Measurements from ENCODE around the gene HYAL4. TPM values are rescaled to one million over a fixed set of nuclear protein-coding genes. Genes with fewer than 3 reads are reported as not detected.

HYAL4 gene
- total and polyA plus RNA-seq, 2 donors = not detected

GRCh38 chr7:123862775-123863174, 17.8 kb downstream of the HYAL4 start:
- Histone ChIP-seq H3K4me1 (ENCODE audit: insufficient read depth) (no peaks in the 10 kb centered on the region), H3K36me3 (ENCODE audit: insufficient read depth) (no peaks in the 10 kb centered on the region), H3K4me3 (ENCODE audit: low read depth, low read length) (no peak overlapping the region), H3K27ac (ENCODE audit: low read depth) (no peak overlapping the region)
- no peak for DNase-seq (ENCODE audit: extremely low spot score)

- Histone ChIP-seq H3K27ac (ENCODE audit: low read depth) (no peak overlapping the region), H3K36me3 (ENCODE audit: insufficient read depth) (no peaks in the 10 kb centered on the region), H3K4me1 (ENCODE audit: insufficient read depth) (no peaks in the 10 kb centered on the region), H3K4me3 (ENCODE audit: low read depth, low read length) (no peak overlapping the region)
- DNase-seq (ENCODE audit: extremely low spot score) = no peak
- 72% methylated on average over 1 of the region's 1 CpG for WGBS
These were observed 18.5 kb downstream of the HYAL4 start for GRCh38 chr7:123863461-123863860.

GRCh38 chr7:123864012-123864411, 19.0 kb downstream of the HYAL4 start:
- Histone ChIP-seq H3K4me3 (ENCODE audit: low read depth, low read length) (no peak overlapping the region), H3K4me1 (ENCODE audit: insufficient read depth) (no peaks in the 10 kb centered on the region), H3K36me3 (ENCODE audit: insufficient read depth) (no peaks in the 10 kb centered on the region), H3K27ac (ENCODE audit: low read depth) (no peak overlapping the region)
- no peak for DNase-seq (ENCODE audit: extremely low spot score)
- WGBS = 47% methylated on average over 1 of the region's 1 CpG

- no peaks in the 10 kb centered on the region for H3K36me3 ChIP-seq (ENCODE audit: insufficient read depth)
- no peak overlapping the region for H3K27ac ChIP-seq (ENCODE audit: low read depth)
- H3K4me3 ChIP-seq (ENCODE audit: low read depth, low read length) = no peak overlapping the region
- DNase-seq (ENCODE audit: extremely low spot score) = no peak
- no peaks in the 10 kb centered on the region for H3K4me1 ChIP-seq (ENCODE audit: insufficient read depth)
- WGBS = 75% methylated on average over 3 of the region's 3 CpGs
These were observed 19.5 kb downstream of the HYAL4 start for GRCh38 chr7:123864436-123864835.

- WGBS = 74% methylated on average over 1 of the region's 1 CpG
- H3K4me3 ChIP-seq (ENCODE audit: low read depth, low read length) = no peak overlapping the region
- no peaks in the 10 kb centered on the region for H3K4me1 ChIP-seq (ENCODE audit: insufficient read depth)
- no peak for DNase-seq (ENCODE audit: extremely low spot score)
- H3K36me3 ChIP-seq (ENCODE audit: insufficient read depth) = no peaks in the 10 kb centered on the region
- no peak overlapping the region for H3K27ac ChIP-seq (ENCODE audit: low read depth)
These were observed 20.0 kb downstream of the HYAL4 start for GRCh38 chr7:123864966-123865365.

- Histone ChIP-seq H3K36me3 (ENCODE audit: insufficient read depth) (no peaks in the 10 kb centered on the region), H3K4me1 (ENCODE audit: insufficient read depth) (no peaks in the 10 kb centered on the region), H3K27ac (ENCODE audit: low read depth) (no peak overlapping the region), H3K4me3 (ENCODE audit: low read depth, low read length) (no peak overlapping the region)
- DNase-seq (ENCODE audit: extremely low spot score) = peak; percentile 50
- WGBS = 23% methylated on average over 3 of the region's 3 CpGs
These were observed 20.6 kb downstream of the HYAL4 start for GRCh38 chr7:123865517-123866117.

GRCh38 chr7:123867225-123867624, 22.3 kb downstream of the HYAL4 start:
- no peaks in the 10 kb centered on the region for H3K4me1 ChIP-seq (ENCODE audit: insufficient read depth)
- no peak for DNase-seq (ENCODE audit: extremely low spot score)
- H3K36me3 ChIP-seq (ENCODE audit: insufficient read depth) = no peaks in the 10 kb centered on the region
- 70% methylated on average over 1 of the region's 1 CpG for whole genome bisulfite sequencing
- no peak overlapping the region for H3K4me3 ChIP-seq (ENCODE audit: low read depth, low read length)
- H3K27ac ChIP-seq (ENCODE audit: low read depth) = no peak overlapping the region

- H3K36me3 ChIP-seq (ENCODE audit: insufficient read depth) = no peaks in the 10 kb centered on the region
- peak; percentile 32 for DNase-seq (ENCODE audit: extremely low spot score)
- no peaks in the 10 kb centered on the region for H3K4me1 ChIP-seq (ENCODE audit: insufficient read depth)
- H3K4me3 ChIP-seq (ENCODE audit: low read depth, low read length) = no peak overlapping the region
- no peak overlapping the region for H3K27ac ChIP-seq (ENCODE audit: low read depth)
- WGBS = 20% methylated on average over 7 of the region's 7 CpGs
These were observed 27.3 kb downstream of the HYAL4 start for GRCh38 chr7:123871998-123872867.

- H3K4me1 ChIP-seq (ENCODE audit: insufficient read depth) = no peaks in the 10 kb centered on the region
- WGBS = 64% methylated on average over 4 of the region's 4 CpGs
- no peak overlapping the region for H3K27ac ChIP-seq (ENCODE audit: low read depth)
- no peak for DNase-seq (ENCODE audit: extremely low spot score)
- H3K4me3 ChIP-seq (ENCODE audit: low read depth, low read length) = no peak overlapping the region
- H3K36me3 ChIP-seq (ENCODE audit: insufficient read depth) = no peaks in the 10 kb centered on the region
These were observed 27.9 kb downstream of the HYAL4 start for GRCh38 chr7:123872908-123873307.

- Histone ChIP-seq H3K4me1 (ENCODE audit: insufficient read depth) (no peaks in the 10 kb centered on the region), H3K27ac (ENCODE audit: low read depth) (no peak overlapping the region), H3K4me3 (ENCODE audit: low read depth, low read length) (no peak overlapping the region), H3K36me3 (ENCODE audit: insufficient read depth) (no peaks in the 10 kb centered on the region)
- DNase-seq (ENCODE audit: extremely low spot score) = no peak
- WGBS = 64% methylated on average over 7 of the region's 7 CpGs
These were observed 31.7 kb downstream of the HYAL4 start for GRCh38 chr7:123876557-123877256.

- Histone ChIP-seq H3K4me3 (ENCODE audit: low read depth, low read length) (no peak overlapping the region), H3K36me3 (ENCODE audit: insufficient read depth) (no peaks in the 10 kb centered on the region), H3K27ac (ENCODE audit: low read depth) (no peak overlapping the region), H3K4me1 (ENCODE audit: insufficient read depth) (no peaks in the 10 kb centered on the region)
- WGBS = 54% methylated on average over 4 of the region's 4 CpGs
- DNase-seq (ENCODE audit: extremely low spot score) = no peak
These were observed 34.7 kb downstream of the HYAL4 start for GRCh38 chr7:123879628-123880027.

GRCh38 chr7:123881300-123881699, 36.3 kb downstream of the HYAL4 start:
- WGBS = 72% methylated on average over 2 of the region's 2 CpGs
- no peak for DNase-seq (ENCODE audit: extremely low spot score)
- Histone ChIP-seq H3K27ac (ENCODE audit: low read depth) (no peak overlapping the region), H3K4me3 (ENCODE audit: low read depth, low read length) (no peak overlapping the region), H3K36me3 (ENCODE audit: insufficient read depth) (no peaks in the 10 kb centered on the region), H3K4me1 (ENCODE audit: insufficient read depth) (no peaks in the 10 kb centered on the region)

GRCh38 chr7:123883154-123883553, 38.2 kb downstream of the HYAL4 start:
- no peak for DNase-seq (ENCODE audit: extremely low spot score)
- Histone ChIP-seq H3K27ac (ENCODE audit: low read depth) (no peak overlapping the region), H3K36me3 (ENCODE audit: insufficient read depth) (no peaks in the 10 kb centered on the region), H3K4me1 (ENCODE audit: insufficient read depth) (no peaks in the 10 kb centered on the region), H3K4me3 (ENCODE audit: low read depth, low read length) (no peak overlapping the region)

GRCh38 chr7:123888192-123888591, 43.2 kb downstream of the HYAL4 start:
- Histone ChIP-seq H3K27ac (ENCODE audit: low read depth) (no peak overlapping the region), H3K4me3 (ENCODE audit: low read depth, low read length) (no peak overlapping the region), H3K36me3 (ENCODE audit: insufficient read depth) (no peaks in the 10 kb centered on the region), H3K4me1 (ENCODE audit: insufficient read depth) (no peaks in the 10 kb centered on the region)
- no peak for DNase-seq (ENCODE audit: extremely low spot score)
